AG08395 (cell line): Measurements from ENCODE around the gene TTC3.

Experiments
- DNase-seq: peaks from one replicate; pipeline ENCODE4 v3.0.0; 2012; ENCODE audit warnings: mixed read lengths, low spot score

TTC3 gene

DNA sequence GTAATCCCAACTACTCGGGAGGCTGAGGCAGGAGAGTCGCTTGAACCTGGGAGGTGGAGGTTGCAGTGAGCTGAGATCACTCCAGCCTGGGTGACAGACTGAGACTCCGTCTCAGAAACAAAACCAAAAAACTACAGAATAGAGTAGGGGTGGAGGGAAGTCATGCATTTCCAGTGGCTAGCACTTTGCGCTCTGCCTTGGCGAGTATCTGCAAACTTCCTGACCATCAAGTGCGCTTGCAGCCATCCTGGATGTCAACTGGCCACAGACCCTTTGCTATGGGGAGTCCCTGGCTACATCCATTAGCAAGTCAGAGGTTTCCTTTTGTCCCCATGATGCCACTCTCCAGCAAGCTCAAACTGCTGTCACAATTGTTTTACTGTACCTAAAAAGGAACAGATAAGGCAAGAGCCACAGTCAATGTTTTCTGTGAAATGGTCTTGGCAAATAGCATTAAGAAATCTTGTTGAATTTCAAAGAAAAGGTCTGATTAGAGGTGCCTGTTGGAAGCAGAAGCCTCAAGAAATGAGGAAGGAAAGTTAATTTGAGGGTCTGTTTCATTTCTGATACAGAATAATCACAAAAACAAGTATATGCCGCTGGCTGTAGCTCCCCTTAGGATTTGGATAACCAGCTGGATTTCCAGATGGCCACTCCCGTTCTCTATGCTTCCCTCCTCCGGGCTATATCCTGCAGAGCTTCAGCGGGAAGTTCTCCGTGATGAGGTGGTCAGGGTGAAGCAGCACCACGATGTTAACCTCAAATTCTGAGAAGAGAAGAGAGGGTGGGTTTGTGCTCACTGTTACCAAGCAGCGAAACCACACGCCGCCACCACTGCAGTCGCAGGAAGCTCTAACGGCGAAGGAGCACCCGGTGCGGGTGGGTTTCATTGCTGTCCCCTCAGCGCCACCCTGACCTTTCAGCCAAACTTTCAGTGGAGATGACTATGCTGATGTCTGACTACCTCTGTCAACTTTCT, 152.1 kb downstream of the TTC3 start:
- DNase-seq = no peak

DNA sequence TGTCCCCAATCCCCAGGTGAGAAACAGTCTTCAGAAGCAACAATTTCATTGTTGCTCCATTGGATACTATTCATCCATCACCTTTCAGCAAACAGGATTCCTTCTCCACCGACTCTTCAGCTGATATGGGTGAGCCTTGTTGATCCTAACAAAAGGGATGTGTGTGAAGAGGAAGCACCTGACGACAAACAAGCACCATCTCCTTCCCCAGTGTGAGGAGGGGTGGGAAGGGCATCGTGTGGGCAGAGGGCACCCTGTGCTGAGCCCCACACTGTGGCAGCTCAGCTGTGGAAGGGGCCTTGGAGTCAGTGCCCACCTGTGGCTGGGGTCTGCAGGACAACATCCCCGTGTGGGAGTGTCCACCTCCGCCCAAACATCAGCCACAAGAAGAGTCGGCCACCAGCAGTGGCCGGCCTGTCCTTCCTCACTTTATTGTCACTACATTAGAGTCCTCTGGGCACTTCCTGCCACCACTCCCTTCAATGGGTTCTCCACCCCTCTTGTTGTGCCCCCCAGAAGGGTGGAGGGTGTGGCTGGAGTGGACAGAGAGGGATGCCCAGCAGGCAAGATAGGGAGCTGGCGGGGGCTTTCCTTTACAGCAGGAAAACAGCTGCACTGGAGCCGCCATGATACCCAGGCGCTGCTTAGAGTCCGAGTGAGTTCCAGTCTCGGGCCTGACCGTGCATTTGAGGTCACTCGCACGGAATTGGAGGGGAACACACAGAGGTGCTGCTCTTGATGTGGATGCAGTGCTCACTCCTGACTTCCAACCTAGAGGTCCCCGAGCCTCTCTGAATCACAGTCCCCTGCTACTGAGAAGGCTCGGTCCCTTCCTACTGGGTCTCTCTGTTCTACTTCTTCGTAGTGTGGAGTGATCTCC, 153.2 kb downstream of the TTC3 start:
- DNase-seq = no peak

DNA sequence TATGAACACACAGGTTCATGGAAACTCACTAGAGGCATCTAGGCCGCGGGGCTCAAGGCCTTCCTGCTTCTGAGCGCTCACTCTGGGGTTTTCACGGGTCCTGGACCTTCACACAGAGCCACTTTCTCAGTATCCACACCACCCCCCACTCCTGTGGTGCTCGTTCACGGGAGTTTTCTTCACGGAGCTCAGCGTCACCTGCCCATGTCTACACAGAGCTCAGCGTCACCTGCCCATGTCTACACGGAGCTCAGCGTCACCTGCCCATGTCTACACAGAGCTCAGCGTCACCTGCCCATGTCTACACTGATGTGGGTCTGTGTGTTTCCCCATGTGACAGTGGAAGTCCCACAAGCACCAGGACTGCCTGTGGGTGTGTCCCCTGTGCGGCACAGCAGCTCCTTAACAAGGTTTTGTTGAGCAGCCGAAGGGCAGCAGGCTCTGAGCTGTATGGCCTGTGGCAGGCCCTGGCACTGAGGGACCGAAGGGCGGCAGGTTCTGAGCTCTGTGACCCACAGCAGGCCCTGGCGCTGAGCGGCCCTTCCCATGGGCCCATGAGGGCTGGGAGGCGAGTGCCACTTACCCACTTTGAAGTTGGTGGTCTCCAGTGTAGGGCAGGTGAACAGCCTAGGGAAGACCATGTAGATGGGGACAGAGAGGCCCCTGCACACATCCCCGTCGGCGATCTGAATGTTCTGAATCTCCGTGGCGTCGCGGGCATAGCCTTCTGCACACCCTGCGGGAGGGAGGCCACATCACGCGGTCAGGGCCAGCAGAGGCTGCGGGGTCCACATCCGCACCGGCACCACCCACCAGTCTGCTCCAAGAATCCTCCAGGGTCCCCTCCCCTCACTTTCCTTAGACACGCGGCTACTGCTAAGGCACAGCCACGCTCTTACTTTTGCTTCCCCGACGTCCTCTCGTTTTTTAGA, 154.3 kb downstream of the TTC3 start:
- no peak for DNase-seq

DNA sequence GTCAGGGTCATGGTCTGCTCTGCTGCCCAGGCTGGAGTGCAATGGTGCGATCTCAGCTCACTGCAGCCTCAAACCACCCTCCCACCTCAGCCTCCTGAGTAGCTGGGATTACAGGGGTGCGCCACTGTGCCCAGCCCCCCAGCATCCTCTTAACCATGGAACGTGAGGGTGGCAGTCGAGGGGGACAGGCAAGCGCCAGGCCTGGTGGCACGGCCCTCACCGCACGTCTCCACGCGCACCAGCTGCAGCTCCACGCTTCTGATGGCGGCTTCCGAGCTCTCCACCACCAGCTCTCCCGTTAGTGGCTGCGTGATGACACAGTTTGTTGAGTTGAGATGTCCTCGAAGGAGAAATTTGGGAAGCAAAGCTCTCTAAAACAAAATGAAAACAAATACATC, 154.9 kb downstream of the TTC3 start:
- no peak for DNase-seq

DNA sequence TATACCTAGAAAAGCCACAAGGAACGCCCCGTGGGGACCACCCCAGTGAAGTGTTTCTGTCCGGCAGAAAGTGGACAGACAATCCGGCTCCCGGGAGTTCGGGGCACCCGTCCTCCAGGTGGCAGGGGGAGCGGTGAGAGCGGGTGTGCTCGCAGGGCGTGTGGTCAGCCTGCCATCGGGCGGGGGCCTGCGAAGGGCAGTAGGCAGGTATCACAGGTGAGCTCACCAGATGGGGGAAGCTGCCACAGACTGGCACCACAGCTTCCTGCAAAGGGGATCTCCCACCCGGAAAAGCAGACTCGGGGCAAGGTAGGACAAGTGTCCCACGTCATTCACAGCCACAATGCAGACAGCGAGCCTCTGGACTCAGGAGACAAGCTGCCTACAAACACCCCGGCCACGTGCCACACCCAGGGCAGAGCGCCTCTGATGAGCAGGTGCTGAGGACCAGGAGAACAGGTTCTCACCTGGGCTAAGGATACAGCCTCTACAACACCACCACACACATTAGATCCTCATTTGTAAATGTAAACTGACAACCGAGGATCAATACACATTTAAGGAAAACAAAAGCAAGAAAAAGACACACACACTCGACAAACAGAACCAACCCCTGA, 157.7 kb downstream of the TTC3 start:
- DNase-seq = no peak

DNA sequence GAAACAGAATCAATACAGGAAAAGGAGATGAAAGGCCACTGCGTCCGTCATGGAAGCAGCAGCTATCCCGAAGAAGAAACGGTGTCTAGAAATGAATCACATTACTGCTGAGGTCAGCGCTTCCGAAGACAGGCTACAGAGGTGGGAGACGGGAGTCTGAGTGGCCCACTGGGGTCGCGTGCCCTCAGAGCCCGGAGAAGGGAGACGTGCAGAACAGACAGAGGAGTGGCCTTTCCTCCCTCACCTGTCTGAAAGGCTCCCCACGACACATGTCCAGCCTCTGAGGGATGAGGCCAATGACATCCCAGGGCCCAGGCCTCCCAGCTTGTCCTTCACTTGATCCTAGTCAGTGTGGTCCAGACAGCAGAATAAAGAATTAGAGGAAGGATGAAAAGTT, 158.2 kb downstream of the TTC3 start:
- no peak for DNase-seq

DNA sequence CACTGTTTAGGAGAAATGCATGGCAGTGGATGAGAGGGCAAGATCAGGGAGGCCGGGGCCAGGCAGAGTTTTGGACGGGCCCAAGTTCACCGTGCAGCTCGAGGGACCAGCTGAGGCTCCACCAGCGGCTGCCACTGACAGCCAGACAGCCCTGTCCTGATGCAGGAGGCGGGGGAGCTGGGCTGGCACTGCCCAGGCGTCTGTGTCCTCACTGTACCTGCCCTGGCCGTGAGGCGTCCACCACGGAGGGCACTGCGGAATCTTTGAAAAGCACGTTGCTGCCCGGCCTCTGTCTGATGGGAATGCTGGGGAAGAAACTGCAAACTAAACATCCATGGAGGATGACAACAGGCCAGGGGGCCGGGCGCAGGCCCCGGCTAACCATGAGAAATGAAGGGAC, 158.6 kb downstream of the TTC3 start:
- no peak for DNase-seq

DNA sequence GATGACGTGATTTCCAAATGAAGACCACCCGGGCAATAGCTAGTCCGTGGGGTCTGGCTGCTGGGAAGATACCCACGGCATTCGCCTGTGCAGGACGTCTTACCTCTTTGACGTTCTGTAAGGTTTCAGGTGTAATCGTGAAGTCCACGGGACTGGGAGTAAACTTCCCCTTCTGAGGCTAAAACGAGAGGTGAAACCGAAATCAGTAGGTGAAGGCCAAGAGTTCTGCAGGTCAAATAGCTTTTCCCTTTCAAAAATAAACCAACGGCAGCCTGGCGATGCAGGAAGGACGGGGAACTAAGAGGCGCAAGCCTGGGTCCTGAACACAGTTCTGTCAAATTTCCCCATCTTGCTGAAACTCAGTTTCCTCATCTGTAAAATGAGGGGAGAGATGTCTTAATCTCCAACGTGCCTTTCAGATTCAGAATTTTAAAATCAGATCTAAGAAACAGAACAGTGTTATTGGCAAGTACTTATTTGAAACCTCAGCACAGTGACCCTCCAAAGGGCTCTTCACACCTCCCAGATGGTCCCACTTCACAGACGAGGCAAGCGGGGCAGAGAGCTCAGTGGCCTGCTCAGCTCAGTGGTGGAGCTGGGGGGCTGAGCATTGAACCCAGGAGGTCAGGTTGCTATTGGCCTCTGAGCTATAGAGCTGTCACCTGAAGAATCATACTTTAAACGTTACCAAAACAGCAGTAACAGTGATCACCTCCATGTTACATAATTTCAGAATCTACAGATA, 159.4 kb downstream of the TTC3 start:
- DNase-seq = no peak

DNA sequence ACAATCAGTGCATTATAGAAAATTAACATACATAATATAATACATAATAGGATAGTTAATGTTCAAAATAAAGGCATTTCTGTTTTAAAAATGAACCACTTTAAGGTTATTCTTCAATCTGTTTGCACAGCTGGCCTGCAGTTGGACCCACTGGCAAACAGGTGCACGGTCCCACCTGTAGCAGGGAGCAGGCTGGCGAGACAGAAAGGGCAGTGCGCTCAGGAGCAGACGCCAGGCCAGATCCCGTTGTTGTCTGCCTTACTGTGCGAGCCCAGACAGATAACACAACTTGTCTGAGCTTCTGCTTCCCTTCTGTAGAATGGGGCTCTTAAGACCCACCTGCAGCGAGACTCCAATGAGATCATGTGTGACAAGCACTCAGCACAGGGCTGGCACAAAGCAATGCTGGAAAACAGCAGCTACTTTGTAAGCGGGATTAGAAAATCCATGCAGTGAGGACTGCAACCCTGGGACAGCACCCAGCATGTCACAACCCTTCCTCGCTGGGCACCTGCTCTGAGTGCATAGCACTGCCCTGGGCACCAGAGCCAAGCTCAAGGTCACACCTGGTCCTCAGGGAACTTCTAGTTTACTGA, 160.6 kb downstream of the TTC3 start:
- no peak for DNase-seq

DNA sequence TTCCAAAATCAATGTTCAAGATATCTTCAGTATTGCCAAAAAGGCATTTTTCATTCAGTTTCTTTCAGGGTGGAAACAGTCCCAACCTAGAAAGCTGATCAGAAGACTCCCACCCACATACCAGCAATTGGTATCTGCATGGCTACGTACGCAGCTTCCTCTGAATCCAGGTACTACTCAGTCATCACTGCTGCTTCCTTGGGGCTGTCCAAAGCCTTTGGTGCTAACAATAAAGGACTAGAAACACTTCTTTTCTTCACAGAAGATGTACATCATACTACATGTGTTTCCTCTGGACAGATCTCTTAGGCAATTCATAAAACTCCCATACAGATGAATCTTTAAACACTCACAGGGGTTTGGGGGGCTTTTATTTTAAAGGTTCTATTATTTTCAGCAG, 164.3 kb downstream of the TTC3 start:
- DNase-seq = no peak

DNA sequence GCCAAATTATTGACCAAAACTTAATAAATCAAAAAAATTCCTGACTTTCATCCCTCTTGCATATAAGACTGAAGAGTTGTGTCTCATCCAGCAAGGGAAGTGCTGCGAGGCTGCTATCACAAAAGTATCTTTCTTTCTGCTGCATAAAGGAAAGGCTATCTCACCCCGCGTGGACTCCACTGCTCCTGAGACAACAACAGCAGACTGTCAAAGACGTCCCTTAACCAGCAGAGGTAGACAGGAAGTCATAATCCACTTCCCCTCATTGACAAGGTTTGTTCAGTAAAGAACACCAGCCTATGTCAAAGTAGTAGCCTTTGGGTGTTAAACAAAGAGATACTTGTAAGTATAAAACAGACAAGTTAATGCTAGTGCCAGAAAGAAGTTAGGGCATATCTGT, 164.7 kb downstream of the TTC3 start:
- DNase-seq = no peak

DNA sequence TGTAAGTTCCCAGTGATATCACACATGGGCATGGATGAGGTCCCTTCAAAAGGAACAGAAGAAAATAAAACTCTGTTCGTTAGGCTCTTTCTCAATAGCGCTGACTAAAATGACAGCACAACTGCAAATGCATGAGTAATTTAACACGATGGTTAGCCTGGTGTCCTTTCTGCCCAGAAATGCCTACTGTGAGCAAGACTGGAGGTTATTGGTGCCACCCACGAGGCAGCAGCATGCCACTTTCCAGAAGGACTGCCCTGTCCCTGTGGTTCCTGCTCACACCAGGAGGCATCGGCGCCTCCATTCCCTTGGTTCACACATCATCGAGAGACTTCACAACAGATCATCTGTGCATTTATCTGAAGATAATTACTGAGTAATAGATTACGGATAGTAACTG, 167.9 kb downstream of the TTC3 start:
- no peak for DNase-seq

DNA sequence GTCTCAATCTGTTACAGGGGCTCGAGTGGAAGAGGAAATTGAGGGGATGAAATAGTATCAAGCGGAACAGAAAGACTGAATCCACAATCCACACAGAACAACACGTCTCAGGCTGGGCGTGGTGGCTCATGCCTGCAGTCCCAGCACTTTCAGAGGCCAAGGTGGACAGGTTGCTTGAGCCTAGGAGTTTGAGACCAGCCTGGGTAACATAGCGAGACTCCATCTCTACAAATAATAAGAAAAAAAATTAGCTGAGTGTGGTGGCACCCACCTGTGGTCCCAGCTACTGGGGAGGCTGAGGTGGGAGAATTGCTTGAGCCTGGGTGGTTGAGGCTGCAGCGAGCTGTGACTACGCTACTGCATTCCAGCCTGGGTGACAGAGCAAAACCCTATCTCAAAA, 168.4 kb downstream of the TTC3 start:
- DNase-seq = no peak

DNA sequence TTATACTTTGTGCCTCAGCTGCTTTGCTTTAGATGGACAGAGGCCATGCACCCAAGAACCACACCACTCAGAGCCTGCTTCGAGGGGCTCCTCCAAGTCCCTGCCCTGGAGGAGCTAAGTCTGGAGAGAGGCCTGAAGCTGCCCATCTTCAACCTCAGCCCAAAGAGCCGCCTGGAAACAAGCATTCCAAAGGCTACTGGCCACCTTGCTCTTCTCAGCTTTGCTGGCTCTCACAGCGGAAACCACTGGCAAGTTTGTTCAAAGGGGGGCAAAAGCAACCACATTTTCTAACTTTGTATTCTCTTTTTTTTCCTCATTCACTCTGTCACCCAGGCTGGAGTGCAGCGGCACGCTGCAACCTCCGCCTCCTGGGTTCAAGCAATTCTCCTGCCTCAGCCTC, 170.9 kb downstream of the TTC3 start:
- no peak for DNase-seq

DNA sequence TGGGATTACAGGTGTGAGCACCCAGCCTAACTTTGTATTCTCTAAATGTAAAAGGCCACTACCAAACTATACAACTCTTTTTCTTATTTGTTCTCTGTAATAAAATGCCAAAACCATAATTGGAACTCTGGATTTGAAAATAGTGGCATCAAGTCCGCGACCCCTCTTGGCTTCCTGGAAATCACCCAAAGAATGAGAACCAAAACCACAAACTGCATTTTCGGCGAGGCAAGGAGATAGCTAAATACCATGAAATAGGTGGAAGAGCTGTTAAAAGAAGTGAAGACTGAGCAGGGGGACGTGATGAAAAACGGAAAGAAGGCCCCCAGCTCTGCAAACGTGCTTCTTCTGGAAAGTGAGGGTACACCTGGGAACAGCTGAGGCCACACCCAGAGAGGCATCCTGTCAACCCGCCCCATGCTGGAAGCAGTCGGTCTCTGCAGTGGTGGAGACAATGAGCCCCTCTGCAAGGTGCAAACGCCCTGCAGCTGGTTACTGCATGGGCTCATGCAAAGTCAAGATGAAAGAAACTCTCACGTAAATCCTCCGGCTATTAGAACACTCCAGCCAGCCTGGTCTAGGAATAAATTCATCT, 171.5 kb downstream of the TTC3 start:
- DNase-seq = no peak

DNA sequence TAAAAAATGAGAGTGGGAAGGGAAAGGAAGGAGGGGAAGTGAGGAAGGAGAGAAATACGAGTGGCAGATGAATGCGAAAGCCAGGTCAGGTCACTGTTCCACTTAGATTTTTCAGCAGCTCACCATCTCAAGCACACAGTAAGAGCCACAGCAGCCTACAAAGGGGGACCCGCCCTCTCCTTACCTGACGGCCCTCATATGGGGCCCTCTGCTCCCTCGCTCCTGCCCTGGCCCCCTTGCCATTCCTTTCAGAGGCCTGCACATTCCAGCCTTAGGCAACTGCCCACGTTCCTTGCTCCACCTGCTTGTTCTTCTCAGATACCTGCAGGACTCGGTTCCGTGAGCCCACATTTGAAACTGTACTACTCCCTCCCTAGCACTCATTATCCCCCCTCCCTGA, 172.1 kb downstream of the TTC3 start:
- DNase-seq = no peak

DNA sequence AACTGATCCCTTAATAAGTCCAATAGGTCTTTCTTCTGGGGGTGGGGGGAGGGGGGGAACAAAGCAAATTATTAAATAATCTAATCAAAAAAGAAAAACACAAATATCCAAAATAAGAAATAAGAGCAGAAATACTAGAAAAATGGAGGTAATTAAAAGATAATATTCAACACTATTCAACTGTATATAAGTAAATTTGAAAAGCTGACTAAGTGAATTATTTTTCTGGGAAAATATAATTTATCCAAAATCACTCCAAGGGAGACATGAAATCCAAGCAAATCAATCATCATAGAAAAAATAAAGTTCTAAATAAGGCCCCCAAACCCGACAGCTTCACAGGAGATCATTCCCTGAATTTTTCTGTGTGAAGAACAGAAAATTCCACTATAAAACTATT, 175.2 kb downstream of the TTC3 start:
- no peak for DNase-seq

DNA sequence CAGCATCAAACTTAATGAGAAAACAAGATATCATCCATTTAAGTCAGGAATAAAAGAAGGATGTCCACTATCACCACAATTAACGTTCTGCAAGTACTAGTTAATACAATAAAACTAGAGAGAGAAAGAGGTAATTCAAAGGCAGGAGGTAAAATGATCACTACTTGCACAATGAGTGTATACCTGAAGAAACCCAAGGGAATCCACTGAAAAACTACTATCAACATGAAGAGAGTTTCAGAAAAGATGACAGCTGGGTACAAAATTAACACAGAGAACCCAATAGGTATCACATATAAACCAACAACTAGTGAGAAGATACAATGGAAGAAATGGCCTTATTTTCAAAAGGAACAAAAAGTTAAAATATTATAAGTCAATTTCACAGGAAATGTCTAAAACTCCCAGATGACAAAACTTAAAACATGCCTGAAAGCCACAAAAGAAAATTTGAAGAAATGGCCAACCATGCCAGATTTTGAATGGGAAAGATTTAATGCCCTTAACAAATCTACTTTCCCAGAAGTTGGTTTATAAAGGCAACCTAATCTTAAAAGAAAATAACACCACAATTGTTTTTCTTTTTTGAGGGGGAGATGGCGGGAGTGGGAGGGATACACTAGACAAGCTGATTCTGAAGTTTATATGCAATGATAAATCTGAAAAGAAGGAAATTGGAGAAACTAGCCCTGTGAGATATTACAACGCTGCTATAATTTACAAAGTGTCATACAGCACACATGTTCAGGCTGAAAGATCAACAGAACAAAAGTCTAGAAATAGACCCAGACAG, 176.3 kb downstream of the TTC3 start:
- DNase-seq = no peak

DNA sequence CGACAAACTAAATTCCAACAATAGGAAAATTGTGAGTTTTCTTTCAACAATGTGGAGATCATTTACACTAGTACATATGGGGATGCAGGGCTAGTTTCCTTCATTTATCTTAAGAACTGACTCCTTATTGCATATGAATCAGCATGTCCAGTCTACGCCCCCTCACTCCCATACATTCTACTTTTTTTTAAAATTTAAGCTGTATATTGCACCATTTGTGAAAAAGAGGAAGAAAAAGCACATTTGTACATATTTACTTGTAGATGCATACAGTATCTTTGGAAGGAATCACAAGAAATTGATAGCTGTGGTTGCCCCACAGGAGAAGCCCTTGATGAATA, 178.2 kb downstream of the TTC3 start:
- DNase-seq = no peak
